ENCODE data around the gene THSD7A.

THSD7A gene

GRCh38 chr7:11335947-11336346 is 496.1 kb downstream of the THSD7A start:
- Histone ChIP-seq H3K4me3 (ENCODE audit: low read depth, low read length) (no peak overlapping the region), H3K4me1 (ENCODE audit: control insufficient read depth, insufficient read depth, low read length) (no peaks in the 10 kb centered on the region), H3K27ac (ENCODE audit: low read depth, low read length) (no peak overlapping the region), H3K9ac (ENCODE audit: low read length) (no peak overlapping the region), H3K36me3 (ENCODE audit: control insufficient read depth, insufficient read depth, low read length) (no peaks in the 10 kb centered on the region), H3K9me3 (ENCODE audit: control insufficient read depth, insufficient read depth, low read depth, low read length) (no peaks in the 10 kb centered on the region), H3K27me3 (ENCODE audit: control insufficient read depth, insufficient read depth, low read length) (no peaks in the 10 kb centered on the region)

GRCh38 chr7:11332865-11333228 is 499.2 kb downstream of the THSD7A start:
- H3K36me3 ChIP-seq (ENCODE audit: control insufficient read depth, insufficient read depth, low read length): no peaks in the 10 kb centered on the region
- H3K27ac ChIP-seq (ENCODE audit: low read depth, low read length): no peak overlapping the region
- H3K27me3 ChIP-seq (ENCODE audit: control insufficient read depth, insufficient read depth, low read length): no peaks in the 10 kb centered on the region
- H3K4me1 ChIP-seq (ENCODE audit: control insufficient read depth, insufficient read depth, low read length): peaks cover 7% of the 10 kb centered on the region
- no peaks in the 10 kb centered on the region for H3K9me3 ChIP-seq (ENCODE audit: control insufficient read depth, insufficient read depth, low read depth, low read length)
- no peak overlapping the region for H3K4me3 ChIP-seq (ENCODE audit: low read depth, low read length)
- H3K9ac ChIP-seq (ENCODE audit: low read length): no peak overlapping the region

GRCh38 chr7:11332186-11332864 is 499.7 kb downstream of the THSD7A start:
- no peak overlapping the region for H3K4me3 ChIP-seq (ENCODE audit: low read depth, low read length)
- no peak overlapping the region for H3K9ac ChIP-seq (ENCODE audit: low read length)
- no peaks in the 10 kb centered on the region for H3K9me3 ChIP-seq (ENCODE audit: control insufficient read depth, insufficient read depth, low read depth, low read length)
- H3K27me3 ChIP-seq (ENCODE audit: control insufficient read depth, insufficient read depth, low read length): no peaks in the 10 kb centered on the region
- H3K36me3 ChIP-seq (ENCODE audit: control insufficient read depth, insufficient read depth, low read length): no peaks in the 10 kb centered on the region
- H3K27ac ChIP-seq (ENCODE audit: low read depth, low read length): no peak overlapping the region; the same call in 1 of the 2 replicates
- H3K4me1 ChIP-seq (ENCODE audit: control insufficient read depth, insufficient read depth, low read length): peaks cover 9% of the 10 kb centered on the region

GRCh38 chr7:11331128-11332102 is 500.6 kb downstream of the THSD7A start:
- Histone ChIP-seq H3K9ac (ENCODE audit: low read length) (no peak overlapping the region), H3K36me3 (ENCODE audit: control insufficient read depth, insufficient read depth, low read length) (no peaks in the 10 kb centered on the region), H3K27me3 (ENCODE audit: control insufficient read depth, insufficient read depth, low read length) (no peaks in the 10 kb centered on the region), H3K4me3 (ENCODE audit: low read depth, low read length) (no peak overlapping the region), H3K27ac (ENCODE audit: low read depth, low read length) (no peak overlapping the region), H3K9me3 (ENCODE audit: control insufficient read depth, insufficient read depth, low read depth, low read length) (no peaks in the 10 kb centered on the region), H3K4me1 (ENCODE audit: control insufficient read depth, insufficient read depth, low read length) (peaks cover 9% of the 10 kb centered on the region)

GRCh38 chr7:11330717-11331116 is 501.3 kb downstream of the THSD7A start:
- no peak overlapping the region for H3K9ac ChIP-seq (ENCODE audit: low read length)
- H3K27ac ChIP-seq (ENCODE audit: low read depth, low read length): no peak overlapping the region
- no peaks in the 10 kb centered on the region for H3K36me3 ChIP-seq (ENCODE audit: control insufficient read depth, insufficient read depth, low read length)
- peaks cover 9% of the 10 kb centered on the region for H3K4me1 ChIP-seq (ENCODE audit: control insufficient read depth, insufficient read depth, low read length)
- no peaks in the 10 kb centered on the region for H3K9me3 ChIP-seq (ENCODE audit: control insufficient read depth, insufficient read depth, low read depth, low read length)
- H3K4me3 ChIP-seq (ENCODE audit: low read depth, low read length): no peak overlapping the region
- H3K27me3 ChIP-seq (ENCODE audit: control insufficient read depth, insufficient read depth, low read length): no peaks in the 10 kb centered on the region

- Histone ChIP-seq H3K4me3 (ENCODE audit: low read depth, low read length) (no peak overlapping the region), H3K9me3 (ENCODE audit: control insufficient read depth, insufficient read depth, low read depth, low read length) (no peaks in the 10 kb centered on the region), H3K9ac (ENCODE audit: low read length) (no peak overlapping the region), H3K27ac (ENCODE audit: low read depth, low read length) (no peak overlapping the region), H3K4me1 (ENCODE audit: control insufficient read depth, insufficient read depth, low read length) (peaks cover 9% of the 10 kb centered on the region), H3K36me3 (ENCODE audit: control insufficient read depth, insufficient read depth, low read length) (no peaks in the 10 kb centered on the region), H3K27me3 (ENCODE audit: control insufficient read depth, insufficient read depth, low read length) (no peaks in the 10 kb centered on the region)
Observed at GRCh38 chr7:11330208-11330607, 501.8 kb downstream of the THSD7A start.

DNA sequence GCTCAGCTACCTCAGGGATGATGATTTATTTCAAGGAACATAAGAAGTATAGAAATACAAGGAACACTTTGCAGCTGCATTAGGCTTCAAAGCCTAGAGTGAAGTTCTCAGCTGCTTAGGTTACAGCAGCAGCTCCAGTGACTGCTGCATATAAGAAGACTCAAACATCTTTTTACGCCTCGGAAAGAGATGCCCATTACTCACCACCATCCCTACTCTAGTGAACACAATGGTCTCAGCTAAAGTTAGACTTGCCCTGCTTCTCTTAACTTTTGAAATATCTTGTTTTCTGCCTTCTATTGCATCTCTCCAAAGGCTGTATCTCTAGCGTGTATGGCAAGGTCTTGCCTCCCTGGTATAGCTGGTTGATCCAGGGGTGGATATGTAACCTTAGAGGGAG is 502.4 kb downstream of the THSD7A start:
- H3K27me3 ChIP-seq (ENCODE audit: control insufficient read depth, insufficient read depth, low read length): no peaks in the 10 kb centered on the region
- H3K27ac ChIP-seq (ENCODE audit: low read depth, low read length): no peak overlapping the region
- no peaks in the 10 kb centered on the region for H3K36me3 ChIP-seq (ENCODE audit: control insufficient read depth, insufficient read depth, low read length)

DNA sequence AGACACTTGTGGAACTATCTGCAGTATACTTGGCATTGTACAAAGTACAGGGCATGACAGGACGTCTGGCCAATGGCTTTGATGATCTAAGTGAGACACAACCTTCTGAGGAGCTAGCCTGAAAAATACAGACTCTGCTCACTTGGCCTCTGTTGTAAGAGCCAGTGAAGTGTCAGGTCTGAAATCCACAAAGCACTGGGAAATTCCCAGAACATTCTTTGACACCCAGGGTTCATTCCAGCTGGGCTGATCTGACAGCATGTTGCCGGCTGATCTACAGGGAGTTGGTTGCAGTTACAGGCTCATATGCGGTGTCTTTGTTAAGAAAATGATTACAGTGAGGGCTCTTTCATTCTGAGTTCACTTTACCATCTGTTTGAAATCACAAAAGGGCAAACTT is 503.7 kb downstream of the THSD7A start:
- Histone ChIP-seq H3K36me3 (ENCODE audit: control insufficient read depth, insufficient read depth, low read length) (no peaks in the 10 kb centered on the region), H3K9ac (ENCODE audit: low read length) (no peak overlapping the region), H3K4me3 (ENCODE audit: low read depth, low read length) (no peak overlapping the region), H3K27me3 (ENCODE audit: control insufficient read depth, insufficient read depth, low read length) (no peaks in the 10 kb centered on the region), H3K9me3 (ENCODE audit: control insufficient read depth, insufficient read depth, low read depth, low read length) (no peaks in the 10 kb centered on the region), H3K4me1 (ENCODE audit: control insufficient read depth, insufficient read depth, low read length) (peaks cover 9% of the 10 kb centered on the region), H3K27ac (ENCODE audit: low read depth, low read length) (no peak overlapping the region)

More for the DNA sequence above, 502.4 kb downstream of the THSD7A start:
- H3K9ac ChIP-seq (ENCODE audit: low read length): no peak overlapping the region
- no peaks in the 10 kb centered on the region for H3K9me3 ChIP-seq (ENCODE audit: control insufficient read depth, insufficient read depth, low read depth, low read length)
- H3K4me3 ChIP-seq (ENCODE audit: low read depth, low read length): no peak overlapping the region
- H3K4me1 ChIP-seq (ENCODE audit: control insufficient read depth, insufficient read depth, low read length): peaks cover 9% of the 10 kb centered on the region

- no peak overlapping the region for H3K27ac ChIP-seq (ENCODE audit: low read depth, low read length)
- H3K4me1 ChIP-seq (ENCODE audit: control insufficient read depth, insufficient read depth, low read length): peaks cover 9% of the 10 kb centered on the region
- no peaks in the 10 kb centered on the region for H3K36me3 ChIP-seq (ENCODE audit: control insufficient read depth, insufficient read depth, low read length)
- H3K9ac ChIP-seq (ENCODE audit: low read length): no peak overlapping the region
- no peaks in the 10 kb centered on the region for H3K9me3 ChIP-seq (ENCODE audit: control insufficient read depth, insufficient read depth, low read depth, low read length)
- no peak overlapping the region for H3K4me3 ChIP-seq (ENCODE audit: low read depth, low read length)
- no peaks in the 10 kb centered on the region for H3K27me3 ChIP-seq (ENCODE audit: control insufficient read depth, insufficient read depth, low read length)
Observed at GRCh38 chr7:11327633-11328032, 504.4 kb downstream of the THSD7A start.
